Type B pancreatic cell (in vitro differentiated cells): Measurements from ENCODE around the gene PCDHA5. TPM values are rescaled to one million over a fixed set of nuclear protein-coding genes. Genes with fewer than 3 reads are reported as not detected.
A peak's percentile ranks its signal among the peaks of the same experiment; 100 is the strongest.
"Not testable (repeated sequence)": the region's sequence is repeated elsewhere in the genome, so short reads cannot be mapped to it uniquely, and the experiment has no call there.

Source experiments
- DNase-seq: peaks from one replicate; pipeline ENCODE4 v3.0.0; 2021; ENCODE audit warnings: mixed read lengths; ENCODE audit not compliant: unreplicated experiment; ENCODE audit errors: extremely low spot score
- H3K27ac Mint-ChIP-seq: 2 replicates; pipeline ENCODE4 v1.8.0; 2021; ENCODE audit warnings: mild to moderate bottlenecking, mixed read lengths
- H3K27me3 Mint-ChIP-seq: 2 replicates; pipeline ENCODE4 v1.8.0; 2021; ENCODE audit warnings: mixed read lengths
- H3K36me3 Mint-ChIP-seq: 2 replicates; pipeline ENCODE4 v1.8.0; 2021; ENCODE audit warnings: mixed read lengths
- H3K4me1 Mint-ChIP-seq: one replicate; pipeline ENCODE4 v1.8.0; 2021; ENCODE audit warnings: mixed read lengths; ENCODE audit not compliant: unreplicated experiment
- H3K4me3 Mint-ChIP-seq: 2 replicates; pipeline ENCODE4 v1.8.0; 2021; ENCODE audit warnings: mild to moderate bottlenecking, mixed read lengths
- H3K9me3 Mint-ChIP-seq: 2 replicates; pipeline ENCODE4 v1.8.0; 2021; ENCODE audit warnings: mixed read lengths
- CTCF ChIP-seq: fragments of 200-600 bp; sonication (generic); conservative IDR thresholded peaks from 2 replicates; pipeline ENCODE4 v1.5.0; 2021; ENCODE audit warnings: antibody characterized with exemption, mild to moderate bottlenecking
- total RNA-seq: library from RNA; stranded (reverse); gene quantifications from 2 replicates; pipeline ENCODE4 v1.2.1, GENCODE V29; 2021; ENCODE audit warnings: low replicate concordance

The PCDHA5 gene
- total RNA-seq, 1 donor from 2014 or later = 0.97 TPM

GRCh38 chr5:140823475-140823874, 2.1 kb downstream of the PCDHA5 start:
- H3K4me1 Mint-ChIP-seq = peaks cover 2% of the 10 kb centered on the region
- peaks cover 3% of the 10 kb centered on the region for H3K9me3 Mint-ChIP-seq
- no peak for TF ChIP-seq CTCF
- no peak overlapping the region for H3K27ac Mint-ChIP-seq
- no peak overlapping the region for H3K4me3 Mint-ChIP-seq
- H3K27me3 Mint-ChIP-seq = no peaks in the 10 kb centered on the region
- DNase-seq = no peak
- H3K36me3 Mint-ChIP-seq = peaks cover 18% of the 10 kb centered on the region

- DNase-seq = no peak
- Mint-ChIP-seq H3K9me3 (peaks cover 11% of the 10 kb centered on the region), H3K4me3 (peak within 1 kb of the TSS; percentile 92), H3K36me3 (peaks cover 31% of the 10 kb centered on the region), H3K4me1 (peaks cover 4% of the 10 kb centered on the region), H3K27me3 (no peaks in the 10 kb centered on the region), H3K27ac (peak within 1 kb of the TSS; percentile 87)
- peak; percentile 77 for TF ChIP-seq CTCF
Observed at GRCh38 chr5:140827704-140828361, 6.4 kb downstream of the PCDHA5 start, which contains the start of gene PCDHA6. TSS of gene PCDHA6 (plus strand) at chr5:140827960. CDS start at chr5:140828092, 132 bp downstream.

GRCh38 chr5:140828362-140828737, 6.9 kb downstream of the PCDHA5 start:
- Mint-ChIP-seq H3K9me3 (peaks cover 14% of the 10 kb centered on the region), H3K27ac (peak overlapping the region; percentile 87), H3K4me1 (peaks cover 4% of the 10 kb centered on the region), H3K27me3 (no peaks in the 10 kb centered on the region), H3K36me3 (peaks cover 34% of the 10 kb centered on the region), H3K4me3 (peak overlapping the region; percentile 92)
- no peak for DNase-seq
- TF ChIP-seq CTCF = peak; percentile 57

- peaks cover 45% of the 10 kb centered on the region for H3K36me3 Mint-ChIP-seq
- H3K9me3 Mint-ChIP-seq = peaks cover 14% of the 10 kb centered on the region
- not testable (repeated sequence) for DNase-seq, H3K27me3 Mint-ChIP-seq, H3K4me1 Mint-ChIP-seq, H3K4me3 Mint-ChIP-seq, H3K27ac Mint-ChIP-seq
Observed at GRCh38 chr5:140829511-140830501, 8.4 kb downstream of the PCDHA5 start.

- DNase-seq = no peak
- no peak for TF ChIP-seq CTCF
- Mint-ChIP-seq H3K36me3 (peaks cover 33% of the 10 kb centered on the region), H3K27ac (peak within 1 kb of the TSS; percentile 54), H3K9me3 (peaks cover 9% of the 10 kb centered on the region), H3K4me3 (peak within 1 kb of the TSS; percentile 86), H3K27me3 (no peaks in the 10 kb centered on the region), H3K4me1 (no peaks in the 10 kb centered on the region)
Observed at GRCh38 chr5:140833993-140834392, 12.6 kb downstream of the PCDHA5 start, which contains the start of gene PCDHA7. TSS of gene PCDHA7 (plus strand) at chr5:140834269. CDS start at chr5:140834384, 115 bp downstream.

GRCh38 chr5:140834439-140835008, 13.1 kb downstream of the PCDHA5 start:
- not testable (repeated sequence) for DNase-seq, H3K9me3 Mint-ChIP-seq, H3K4me1 Mint-ChIP-seq, H3K27me3 Mint-ChIP-seq
- Mint-ChIP-seq H3K36me3 (peaks cover 35% of the 10 kb centered on the region), H3K4me3 (peak overlapping the region; percentile 86), H3K27ac (peak overlapping the region; percentile 54)
